GM04504 (cell line): Measurements from ENCODE around the gene RPRD2.
"Not testable (repeated sequence)": the region's sequence is repeated elsewhere in the genome, so short reads cannot be mapped to it uniquely, and the experiment has no call there.

Experiments
- DNase-seq: peaks from one replicate; pipeline ENCODE4 v3.0.0-alpha.2; 2012; ENCODE audit warnings: low read depth

Gene RPRD2

DNA sequence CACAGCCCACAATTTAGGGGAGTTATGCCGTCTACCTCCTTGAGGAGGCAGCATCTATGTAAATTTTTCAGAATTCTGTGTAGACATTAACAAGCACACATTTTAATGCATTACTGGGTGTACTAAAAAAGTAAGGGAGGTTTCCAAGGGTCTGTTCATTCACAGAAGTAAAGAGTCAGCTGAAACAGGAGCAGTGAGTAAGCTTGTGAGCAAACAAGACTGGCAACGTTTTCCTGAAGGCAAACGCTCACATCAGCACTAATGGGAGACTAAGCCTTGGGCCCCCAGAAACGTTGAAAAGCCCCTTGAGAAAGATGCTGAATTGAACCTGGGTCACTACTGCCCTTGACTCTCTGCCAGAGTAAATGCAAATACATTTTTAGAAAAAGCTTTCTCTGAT lies 25.7 kb downstream of the RPRD2 start:
- no peak for DNase-seq

DNA sequence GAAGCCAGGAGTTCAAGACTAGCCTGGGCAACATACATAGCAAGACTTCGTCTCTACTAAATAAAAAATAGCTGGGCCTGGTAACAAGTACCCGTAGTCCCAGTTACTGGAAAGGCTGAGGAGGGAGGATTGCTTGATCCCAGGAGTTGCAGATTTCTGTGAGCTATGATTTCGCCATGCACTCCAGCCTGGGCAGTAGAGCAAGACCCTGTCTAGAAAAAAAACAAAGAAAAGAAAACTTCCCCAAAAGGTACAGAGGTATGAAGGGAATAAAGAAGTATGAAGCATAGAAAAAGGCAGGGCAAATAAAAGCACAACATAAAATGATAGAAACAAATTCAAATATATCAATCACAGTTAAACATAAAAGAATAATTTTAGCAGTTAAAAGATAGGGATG lies 28.7 kb downstream of the RPRD2 start:
- no peak for DNase-seq

DNA sequence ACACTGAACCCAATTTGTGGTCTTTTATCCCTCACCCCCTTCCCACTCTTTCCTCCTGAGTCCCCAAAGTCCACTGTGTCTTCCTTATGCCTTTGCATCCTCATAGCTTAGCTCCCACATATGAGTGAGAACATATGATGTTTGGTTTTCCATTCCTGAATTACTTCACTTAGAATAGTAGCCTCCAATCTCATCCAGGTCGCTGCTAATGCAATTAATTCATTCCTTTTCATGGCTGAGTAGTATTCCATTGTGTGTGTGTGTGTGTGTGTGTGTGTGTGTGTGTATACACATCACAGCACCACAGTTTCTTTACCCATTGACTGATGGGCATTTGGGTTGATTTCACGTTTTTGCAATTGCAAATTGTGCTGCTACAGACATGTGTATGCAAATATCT lies 31.2 kb downstream of the RPRD2 start:
- not testable (repeated sequence) for DNase-seq

- no peak for DNase-seq
Measured at GRCh38 chr1:150397392-150398032, 33.6 kb downstream of the RPRD2 start.

GRCh38 chr1:150404465-150404864 lies 40.5 kb downstream of the RPRD2 start:
- DNase-seq = no peak

GRCh38 chr1:150405660-150406059 lies 41.7 kb downstream of the RPRD2 start:
- no peak for DNase-seq

DNA sequence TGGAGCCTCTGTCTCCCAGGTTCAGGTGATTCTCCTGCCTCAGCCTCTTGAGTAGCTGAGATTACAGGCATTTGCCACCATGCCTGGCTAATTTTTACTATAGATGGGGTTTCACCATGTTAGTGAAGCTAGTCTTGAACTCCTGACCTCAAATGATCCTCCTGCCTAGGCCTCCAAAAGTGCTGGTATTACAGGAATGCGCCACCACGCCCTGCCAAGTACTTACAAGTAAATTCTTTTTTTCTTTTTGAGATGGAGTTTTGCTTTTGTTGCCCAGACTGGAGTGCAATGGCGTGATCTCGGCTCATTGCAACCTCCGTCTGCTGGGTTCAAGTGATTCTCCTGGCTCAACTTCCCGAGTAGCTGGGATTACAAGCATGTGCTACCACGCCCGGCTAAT lies 42.5 kb downstream of the RPRD2 start:
- DNase-seq = no peak

DNA sequence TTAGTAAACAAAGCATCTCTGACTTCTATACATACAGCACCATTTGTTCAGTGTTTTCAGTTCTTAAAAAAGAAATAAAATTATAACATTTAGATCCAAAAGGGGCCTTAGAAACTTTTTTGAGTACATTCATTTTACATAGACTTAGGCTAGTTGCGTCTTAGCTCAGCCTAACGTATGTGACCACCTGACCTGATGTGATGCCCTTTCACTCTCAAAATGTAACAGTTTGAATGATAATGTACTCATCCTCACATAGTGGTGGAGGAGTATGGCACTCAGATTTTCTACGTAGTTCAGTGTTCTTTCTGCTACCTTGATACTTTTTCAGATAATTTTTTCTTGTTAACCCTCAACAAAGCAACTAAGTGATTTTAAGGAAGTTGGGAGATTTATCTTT lies 43.4 kb downstream of the RPRD2 start:
- no peak for DNase-seq

GRCh38 chr1:150408800-150409199 lies 44.9 kb downstream of the RPRD2 start:
- no peak for DNase-seq

DNA sequence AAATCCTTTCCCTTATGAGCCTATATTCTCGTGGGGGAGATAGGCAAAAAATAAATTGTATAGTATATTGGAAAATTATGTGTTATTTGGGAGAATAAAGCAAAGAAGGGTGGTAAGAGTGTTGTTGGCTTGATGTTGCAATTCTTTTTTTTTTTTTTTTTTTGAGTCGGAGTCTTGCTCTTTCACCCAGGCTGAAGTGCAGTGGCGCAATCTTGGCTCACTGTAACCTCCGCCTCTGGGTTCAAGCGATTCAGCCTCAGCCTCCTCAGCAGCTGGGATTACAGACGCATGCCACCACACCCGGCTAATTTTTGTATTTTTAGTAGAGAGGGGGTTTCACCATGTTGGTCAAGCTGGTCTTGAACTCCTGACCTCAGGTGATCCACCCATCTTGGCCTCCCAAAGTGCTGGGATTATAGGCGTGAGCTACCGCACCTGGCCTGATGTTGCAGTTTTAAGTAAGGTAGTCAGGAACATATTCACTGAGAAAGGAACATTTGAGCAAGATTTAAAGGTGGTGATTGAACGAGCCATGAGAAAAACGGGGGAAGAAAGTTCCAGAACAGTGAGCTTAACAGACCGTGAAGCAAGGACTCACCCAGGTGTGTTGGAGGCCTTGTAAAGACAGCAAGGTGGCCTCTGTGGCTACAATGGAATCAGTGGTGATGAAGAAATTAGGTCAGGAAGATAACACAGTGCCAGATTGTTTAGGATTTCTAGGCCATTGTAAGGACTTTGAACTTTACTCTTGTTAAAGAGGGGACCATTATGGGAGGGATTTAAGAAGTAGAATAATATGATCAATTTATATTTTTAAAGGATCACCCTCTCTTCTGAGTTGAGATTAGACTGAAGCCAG lies 45.8 kb downstream of the RPRD2 start:
- DNase-seq = no peak

DNA sequence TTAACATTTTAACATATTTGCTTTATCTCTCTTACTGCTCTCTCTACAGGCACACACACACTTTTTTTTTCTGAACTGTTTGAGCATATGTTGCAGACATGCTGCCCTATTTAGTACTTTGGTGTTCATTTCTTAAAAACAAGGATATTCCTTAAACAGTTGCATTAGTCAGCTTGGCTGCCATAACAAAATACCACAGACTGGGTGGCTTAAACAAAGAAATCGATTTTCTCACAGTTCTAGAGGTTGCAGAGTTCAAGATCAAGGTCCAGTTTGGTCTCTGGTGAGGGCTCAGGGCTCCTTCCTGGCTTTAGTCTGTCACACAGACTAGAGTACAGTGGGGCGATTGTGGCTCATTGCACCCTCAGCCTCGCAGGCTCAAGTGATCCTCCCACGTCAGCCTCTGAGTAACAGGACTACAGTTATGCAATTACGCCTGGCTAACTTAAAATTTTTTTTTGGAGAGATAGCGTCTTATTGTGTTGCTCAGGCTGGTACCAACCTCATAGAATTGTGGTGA lies 46.7 kb downstream of the RPRD2 start:
- DNase-seq = no peak

GRCh38 chr1:150414592-150414991 lies 50.6 kb downstream of the RPRD2 start:
- no peak for DNase-seq

DNA sequence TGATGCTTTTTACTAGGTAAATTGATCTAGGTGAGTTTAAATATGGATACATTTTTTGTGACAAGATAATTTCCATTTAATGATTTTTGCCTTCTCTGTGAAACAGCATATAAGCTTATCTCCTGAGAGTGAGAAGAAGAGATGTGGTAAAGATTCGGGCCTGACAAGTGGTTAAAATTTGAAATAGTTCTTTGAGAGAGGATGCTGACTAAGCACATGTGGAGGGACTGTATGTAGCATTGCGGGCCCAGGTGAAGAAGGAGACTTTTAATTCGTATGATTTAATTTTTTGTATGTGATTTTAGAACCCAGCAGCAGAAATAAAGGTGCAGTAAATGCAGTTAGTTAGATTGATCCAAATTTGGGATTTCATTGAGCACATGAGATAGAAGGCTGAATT lies 51.9 kb downstream of the RPRD2 start:
- no peak for DNase-seq

DNA sequence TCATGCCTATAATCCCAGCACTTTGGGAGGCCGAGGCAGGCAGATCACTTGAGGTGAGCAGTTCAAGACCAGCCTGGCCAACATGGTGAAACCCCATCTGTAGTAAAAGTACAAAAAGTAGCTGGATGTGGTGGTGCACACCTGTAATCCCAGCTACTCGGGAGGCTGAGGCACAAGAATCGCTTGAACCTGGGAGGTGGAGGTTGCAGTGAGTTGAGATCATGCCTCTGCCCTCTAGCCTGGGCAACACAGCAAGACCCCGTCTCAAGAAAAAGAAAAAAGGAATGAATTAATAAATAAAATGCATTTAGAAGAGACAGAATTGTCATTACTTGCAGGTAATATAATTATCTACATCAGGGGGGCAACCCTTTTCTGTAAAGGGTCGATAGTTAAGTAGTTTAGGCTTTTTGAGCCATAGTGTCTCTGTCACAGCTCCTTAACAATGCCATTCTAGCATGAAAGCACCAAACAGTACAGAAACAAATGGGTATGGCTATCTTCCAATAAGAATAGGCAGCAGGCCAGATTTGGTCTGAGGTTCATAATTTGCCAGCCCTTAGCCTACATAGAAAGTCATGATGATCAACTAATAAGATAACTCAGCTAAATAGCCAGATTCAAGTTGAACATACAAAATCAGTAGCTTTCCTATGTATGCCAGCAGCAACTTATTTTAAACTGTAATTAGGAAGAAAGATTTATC lies 56.8 kb downstream of the RPRD2 start:
- peak; percentile 4 for DNase-seq

DNA sequence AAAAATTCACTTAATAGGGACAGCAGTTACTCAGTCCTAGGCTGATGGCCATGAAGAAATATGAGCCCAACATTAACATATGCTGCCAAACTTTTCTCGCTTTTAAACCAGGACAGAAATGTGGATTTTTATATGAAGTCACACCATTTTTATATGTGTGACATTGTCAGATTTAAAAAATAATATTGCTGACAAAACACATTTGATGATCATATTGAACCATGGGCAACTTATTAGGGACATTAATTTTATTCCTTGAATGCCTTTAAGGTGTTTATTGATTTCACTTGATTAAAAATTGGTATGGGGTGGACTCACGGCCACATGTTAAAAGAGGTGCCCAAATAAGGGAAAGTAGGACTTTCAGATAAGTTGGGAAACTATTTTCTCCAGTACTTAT lies 58.6 kb downstream of the RPRD2 start:
- DNase-seq = no peak

GRCh38 chr1:150429805-150430204 lies 65.9 kb downstream of the RPRD2 start:
- peak; percentile 0 for DNase-seq

GRCh38 chr1:150441121-150441520 lies 77.2 kb downstream of the RPRD2 start:
- no peak for DNase-seq

GRCh38 chr1:150444232-150444631 lies 80.3 kb downstream of the RPRD2 start:
- no peak for DNase-seq

DNA sequence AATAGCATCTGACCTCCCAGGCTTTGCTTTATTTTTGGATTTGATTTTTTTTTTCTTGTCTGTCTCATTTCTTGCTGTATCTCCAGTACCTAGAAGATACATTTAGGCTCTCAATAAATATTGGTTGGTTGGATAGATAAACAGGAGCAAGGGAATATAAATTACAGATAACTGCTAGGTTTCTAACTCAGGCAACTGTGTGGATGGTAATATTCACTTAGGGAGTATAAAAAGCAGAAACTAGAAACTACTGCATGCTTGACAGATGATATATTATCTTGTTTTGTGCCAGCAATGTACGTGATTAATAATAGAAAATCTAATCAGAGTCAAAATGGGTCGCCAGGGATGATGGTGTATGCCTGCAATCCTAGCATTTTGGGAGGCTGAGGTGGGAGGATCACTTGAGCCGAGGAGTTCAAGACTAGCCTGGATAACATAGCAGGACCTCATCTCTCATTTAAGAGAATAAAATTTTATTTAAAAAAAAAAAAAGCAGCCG lies 92.2 kb downstream of the RPRD2 start:
- no peak for DNase-seq

DNA sequence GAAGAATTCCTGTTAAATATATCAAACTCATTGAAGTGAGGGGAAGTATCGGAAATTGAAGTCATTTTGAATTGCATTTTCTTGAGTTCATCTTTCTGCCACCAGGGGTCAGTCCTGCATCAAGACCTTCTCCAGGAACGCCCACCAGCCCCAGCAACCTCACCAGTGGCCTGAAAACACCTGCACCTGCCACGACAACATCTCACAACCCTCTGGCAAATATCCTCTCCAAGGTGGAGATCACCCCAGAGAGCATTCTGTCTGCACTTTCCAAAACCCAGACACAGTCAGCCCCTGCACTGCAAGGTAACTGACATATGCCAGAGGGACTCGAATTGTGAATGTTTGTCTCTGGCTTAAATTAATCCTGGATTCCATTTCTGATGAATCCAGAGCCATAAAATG lies 100.5 kb downstream of the RPRD2 start:
- DNase-seq = peak; percentile 18

DNA sequence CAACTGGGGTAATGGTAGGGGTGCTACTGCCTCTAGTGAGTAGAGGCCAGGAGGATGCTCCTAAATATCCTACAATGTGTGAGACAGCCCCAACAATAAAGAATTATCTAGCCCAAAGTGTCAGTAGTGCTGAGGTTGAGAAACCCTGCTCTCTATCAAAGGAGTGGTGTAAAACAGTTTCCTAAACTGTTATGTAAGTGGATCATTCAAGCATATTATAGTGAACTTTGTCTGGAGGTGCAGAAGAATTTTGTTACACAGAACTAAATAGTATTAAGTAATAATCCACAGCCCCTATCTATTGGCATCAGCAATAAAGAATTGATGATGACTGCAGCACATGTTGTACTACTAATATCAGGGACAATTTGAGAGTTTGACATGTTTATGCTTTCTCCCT lies 103.0 kb downstream of the RPRD2 start:
- no peak for DNase-seq

- DNase-seq = no peak
Measured at GRCh38 chr1:150469291-150469690, 105.3 kb downstream of the RPRD2 start.
